Thoracic aorta (tissue), 2 donors: ENCODE data around the gene CRYL1. TPM values are rescaled to one million over a fixed set of nuclear protein-coding genes. Genes with fewer than 3 reads are reported as not detected.

ENCODE experiments used
- ATAC-seq: fragments of 150-250 bp; one replicate; pipeline ENCODE4 v1.8.0; 2017; ENCODE audit warnings: low read depth; ENCODE audit not compliant: insufficient number of reproducible peaks, low FRiP score
- DNase-seq: peaks from one replicate; pipeline ENCODE4 v3.0.0-alpha.2; 2020; ENCODE audit warnings: low spot score
- H3K27ac ChIP-seq, 2 donors: fragments of 200-600 bp; sonication (generic); 1 replicate in 1 of 2; 2 replicates in 1 of 2; pipeline ENCODE4 v1.5.1; 2016; ENCODE audit warnings: mild to moderate bottlenecking in 2 of 2, moderate library complexity in 2 of 2
- H3K27me3 ChIP-seq: fragments of 200-600 bp; sonication (generic); replicated peaks from 2 replicates; pipeline ENCODE4 v1.6.0; 2016; ENCODE audit warnings: mild to moderate bottlenecking; ENCODE audit not compliant: insufficient read depth
- H3K36me3 ChIP-seq: fragments of 200-600 bp; sonication (generic); one replicate; pipeline ENCODE4 v1.5.1; 2016
- H3K4me1 ChIP-seq, 2 donors: fragments of 200-600 bp; sonication (generic); 1 replicate in 1 of 2; 2 replicates in 1 of 2; pipeline versions ENCODE4 v1.5.1 to v1.6.0; 2016; ENCODE audit warnings: low read depth in 2 of 2, mild to moderate bottlenecking in 1 of 2; ENCODE audit not compliant: control insufficient read depth in 1 of 2
- H3K4me3 ChIP-seq: fragments of 200-600 bp; sonication (generic); 2 replicates; pipeline ENCODE4 v1.5.1; 2016; ENCODE audit warnings: mild to moderate bottlenecking
- H3K9me3 ChIP-seq: fragments of 200-600 bp; sonication (generic); 2 replicates; pipeline ENCODE4 v1.5.1; 2016
- CTCF ChIP-seq: fragments of 200-600 bp; sonication (generic); IDR thresholded peaks from one replicate; pipeline ENCODE4 v1.5.1; 2019; ENCODE audit warnings: antibody characterized with exemption
- total RNA-seq, 2 donors: library from RNA; depleted of rRNA; stranded (reverse); fragments of >200 nt; gene quantifications; one replicate each; pipeline versions ENCODE4 v1.1.0 to v1.2.3, GENCODE V29; 2016

CRYL1 gene
- total RNA-seq, 2 donors from 2014 or later, result 38.9 to 57.4 TPM

GRCh38 chr13:20363172-20363571 is 162.5 kb downstream of the CRYL1 start:
- H3K36me3 ChIP-seq, result no peaks in the 10 kb centered on the region
- H3K27me3 ChIP-seq, result no peaks in the 10 kb centered on the region
- DNase-seq (no peak), ATAC-seq (no peak)
- no peaks in the 10 kb centered on the region for H3K4me1 ChIP-seq
- no peak overlapping the region for H3K4me3 ChIP-seq
- no peak overlapping the region for H3K27ac ChIP-seq
- no peak for TF ChIP-seq CTCF
- H3K9me3 ChIP-seq, result no peaks in the 10 kb centered on the region

GRCh38 chr13:20362484-20363041 is 163.1 kb downstream of the CRYL1 start:
- Histone ChIP-seq H3K36me3 (no peaks in the 10 kb centered on the region), H3K4me3 (no peak overlapping the region), H3K4me1 (no peaks in the 10 kb centered on the region), H3K9me3 (no peaks in the 10 kb centered on the region), H3K27me3 (no peaks in the 10 kb centered on the region), H3K27ac (no peak overlapping the region)
- no peak for DNase-seq
- no peak for TF ChIP-seq CTCF
- no peak for ATAC-seq

- DNase-seq, result no peak
- Histone ChIP-seq H3K27me3 (no peaks in the 10 kb centered on the region), H3K36me3 (no peaks in the 10 kb centered on the region), H3K4me3 (no peak overlapping the region), H3K27ac (no peak overlapping the region), H3K4me1 (no peaks in the 10 kb centered on the region), H3K9me3 (no peaks in the 10 kb centered on the region)
- ATAC-seq, result no peak
- TF ChIP-seq CTCF, result no peak
Observed at GRCh38 chr13:20360835-20361412, 164.7 kb downstream of the CRYL1 start.

GRCh38 chr13:20360041-20360491 is 165.6 kb downstream of the CRYL1 start:
- H3K4me3 ChIP-seq, result no peak overlapping the region
- no peaks in the 10 kb centered on the region for H3K4me1 ChIP-seq
- no peaks in the 10 kb centered on the region for H3K36me3 ChIP-seq
- no peak for DNase-seq
- no peaks in the 10 kb centered on the region for H3K27me3 ChIP-seq
- H3K9me3 ChIP-seq, result no peaks in the 10 kb centered on the region
- TF ChIP-seq CTCF, result no peak
- H3K27ac ChIP-seq, result no peak overlapping the region
- ATAC-seq, result no peak

GRCh38 chr13:20359335-20359734 is 166.3 kb downstream of the CRYL1 start:
- DNase-seq, result no peak
- Histone ChIP-seq H3K27ac (no peak overlapping the region), H3K27me3 (no peaks in the 10 kb centered on the region), H3K4me3 (no peak overlapping the region), H3K4me1 (no peaks in the 10 kb centered on the region), H3K36me3 (no peaks in the 10 kb centered on the region), H3K9me3 (no peaks in the 10 kb centered on the region)
- no peak for ATAC-seq
- TF ChIP-seq CTCF, result no peak
